HepG2 (cell line): ENCODE data around the gene HNRNPUL2. TPM values are rescaled to one million over a fixed set of nuclear protein-coding genes. Genes with fewer than 3 reads are reported as not detected.

Source experiments
- FOXA3 ChIP-seq: IDR thresholded peaks from 2 replicates; pipeline ENCODE4 v1.6.1; 2016; ENCODE audit warnings: missing genetic modification reagents, missing compliant biosample characterization
- NR1H2 ChIP-seq: sonication (generic); formaldehyde crosslinking; IDR thresholded peaks from 2 replicates; pipeline ENCODE4 v1.8.1; 2022; ENCODE audit warnings: low read depth, missing genetic modification reagents, borderline replicate concordance
- SAFB2 ChIP-seq: sonication (generic); formaldehyde crosslinking; IDR thresholded peaks from 2 replicates; pipeline ENCODE4 v1.5.1; 2020; ENCODE audit warnings: missing genetic modification reagents, low read depth, mild to moderate bottlenecking, borderline replicate concordance
- ZNF776 ChIP-seq: sonication (generic); formaldehyde crosslinking; IDR thresholded peaks from 2 replicates; pipeline ENCODE4 v1.4.0; 2020; ENCODE audit warnings: mild to moderate bottlenecking, missing genetic modification reagents
- ZNF891 ChIP-seq: sonication (generic); formaldehyde crosslinking; IDR thresholded peaks from 2 replicates; pipeline ENCODE4 v1.5.0; 2020; ENCODE audit warnings: mild to moderate bottlenecking, missing genetic modification reagents
- polyA plus RNA-seq, 8 experiments: library from polyadenylated mRNA; depleted of rRNA in 3 of 8; stranded (reverse) in 7 of 8; unstranded in 1 of 8; fragments of >200 nt; fragmentation: Illumina TruSeq in 4 of 8; extraction: Trizol in 4 of 8; gene quantifications; 2 replicates each; pipeline versions ENCODE4 v1.2.1 to v1.2.3, GENCODE V29; 2011 to 2016; ENCODE audit warnings: low read depth in 4 of 8, missing spikeins in 1 of 8, mixed read lengths in 1 of 8; ENCODE audit not compliant: insufficient read depth in 1 of 8
- total RNA-seq, 5 experiments: library from RNA; depleted of rRNA; stranded (reverse); fragments of >200 nt; fragmentation: Illumina TruSeq; extraction: Trizol; gene quantifications; 2 replicates each; pipeline ENCODE4 v1.2.3, GENCODE V29; 2016; ENCODE audit warnings: low read depth in 1 of 5
- TF ChIP-seq, protein P1 (sequence below): sonication (generic); formaldehyde crosslinking; IDR thresholded peaks from 2 replicates; pipeline ENCODE4 v1.5.0; 2020; ENCODE audit warnings: mild to moderate bottlenecking, missing genetic modification reagents, borderline replicate concordance
- TF ChIP-seq, protein P2 (sequence below): sonication (generic); formaldehyde crosslinking; IDR thresholded peaks from 2 replicates; pipeline ENCODE4 v1.8.1; 2023; ENCODE audit warnings: mild to moderate bottlenecking, inconsistent platforms, moderate library complexity, missing genetic modification reagents, borderline replicate concordance

Gene HNRNPUL2
- total and polyA plus RNA-seq, 2 of the 13 experiments (the other 11 are each of a cell fraction or from before 2014, with no cell fraction given) = 8.4 to 9.6 TPM

DNA sequence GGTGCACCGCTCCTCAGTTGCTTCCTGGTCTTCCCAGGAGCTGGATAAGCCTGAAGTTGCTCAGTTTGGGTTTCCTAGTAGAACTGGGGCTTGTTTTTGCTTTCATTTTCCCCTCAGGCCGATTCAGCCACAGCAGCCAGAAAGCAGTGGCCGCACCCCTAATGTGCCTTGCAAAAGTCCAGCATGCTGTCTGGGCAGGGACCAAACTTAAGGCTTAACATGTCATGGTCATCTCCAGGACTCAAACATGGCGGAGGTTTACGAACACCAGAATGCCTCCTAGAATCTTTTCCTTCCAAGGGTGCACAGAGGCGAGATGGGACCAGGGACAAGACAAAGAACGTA lies 17.3 kb downstream of the HNRNPUL2 start (continued):
- TF ChIP-seq, protein P1, sequence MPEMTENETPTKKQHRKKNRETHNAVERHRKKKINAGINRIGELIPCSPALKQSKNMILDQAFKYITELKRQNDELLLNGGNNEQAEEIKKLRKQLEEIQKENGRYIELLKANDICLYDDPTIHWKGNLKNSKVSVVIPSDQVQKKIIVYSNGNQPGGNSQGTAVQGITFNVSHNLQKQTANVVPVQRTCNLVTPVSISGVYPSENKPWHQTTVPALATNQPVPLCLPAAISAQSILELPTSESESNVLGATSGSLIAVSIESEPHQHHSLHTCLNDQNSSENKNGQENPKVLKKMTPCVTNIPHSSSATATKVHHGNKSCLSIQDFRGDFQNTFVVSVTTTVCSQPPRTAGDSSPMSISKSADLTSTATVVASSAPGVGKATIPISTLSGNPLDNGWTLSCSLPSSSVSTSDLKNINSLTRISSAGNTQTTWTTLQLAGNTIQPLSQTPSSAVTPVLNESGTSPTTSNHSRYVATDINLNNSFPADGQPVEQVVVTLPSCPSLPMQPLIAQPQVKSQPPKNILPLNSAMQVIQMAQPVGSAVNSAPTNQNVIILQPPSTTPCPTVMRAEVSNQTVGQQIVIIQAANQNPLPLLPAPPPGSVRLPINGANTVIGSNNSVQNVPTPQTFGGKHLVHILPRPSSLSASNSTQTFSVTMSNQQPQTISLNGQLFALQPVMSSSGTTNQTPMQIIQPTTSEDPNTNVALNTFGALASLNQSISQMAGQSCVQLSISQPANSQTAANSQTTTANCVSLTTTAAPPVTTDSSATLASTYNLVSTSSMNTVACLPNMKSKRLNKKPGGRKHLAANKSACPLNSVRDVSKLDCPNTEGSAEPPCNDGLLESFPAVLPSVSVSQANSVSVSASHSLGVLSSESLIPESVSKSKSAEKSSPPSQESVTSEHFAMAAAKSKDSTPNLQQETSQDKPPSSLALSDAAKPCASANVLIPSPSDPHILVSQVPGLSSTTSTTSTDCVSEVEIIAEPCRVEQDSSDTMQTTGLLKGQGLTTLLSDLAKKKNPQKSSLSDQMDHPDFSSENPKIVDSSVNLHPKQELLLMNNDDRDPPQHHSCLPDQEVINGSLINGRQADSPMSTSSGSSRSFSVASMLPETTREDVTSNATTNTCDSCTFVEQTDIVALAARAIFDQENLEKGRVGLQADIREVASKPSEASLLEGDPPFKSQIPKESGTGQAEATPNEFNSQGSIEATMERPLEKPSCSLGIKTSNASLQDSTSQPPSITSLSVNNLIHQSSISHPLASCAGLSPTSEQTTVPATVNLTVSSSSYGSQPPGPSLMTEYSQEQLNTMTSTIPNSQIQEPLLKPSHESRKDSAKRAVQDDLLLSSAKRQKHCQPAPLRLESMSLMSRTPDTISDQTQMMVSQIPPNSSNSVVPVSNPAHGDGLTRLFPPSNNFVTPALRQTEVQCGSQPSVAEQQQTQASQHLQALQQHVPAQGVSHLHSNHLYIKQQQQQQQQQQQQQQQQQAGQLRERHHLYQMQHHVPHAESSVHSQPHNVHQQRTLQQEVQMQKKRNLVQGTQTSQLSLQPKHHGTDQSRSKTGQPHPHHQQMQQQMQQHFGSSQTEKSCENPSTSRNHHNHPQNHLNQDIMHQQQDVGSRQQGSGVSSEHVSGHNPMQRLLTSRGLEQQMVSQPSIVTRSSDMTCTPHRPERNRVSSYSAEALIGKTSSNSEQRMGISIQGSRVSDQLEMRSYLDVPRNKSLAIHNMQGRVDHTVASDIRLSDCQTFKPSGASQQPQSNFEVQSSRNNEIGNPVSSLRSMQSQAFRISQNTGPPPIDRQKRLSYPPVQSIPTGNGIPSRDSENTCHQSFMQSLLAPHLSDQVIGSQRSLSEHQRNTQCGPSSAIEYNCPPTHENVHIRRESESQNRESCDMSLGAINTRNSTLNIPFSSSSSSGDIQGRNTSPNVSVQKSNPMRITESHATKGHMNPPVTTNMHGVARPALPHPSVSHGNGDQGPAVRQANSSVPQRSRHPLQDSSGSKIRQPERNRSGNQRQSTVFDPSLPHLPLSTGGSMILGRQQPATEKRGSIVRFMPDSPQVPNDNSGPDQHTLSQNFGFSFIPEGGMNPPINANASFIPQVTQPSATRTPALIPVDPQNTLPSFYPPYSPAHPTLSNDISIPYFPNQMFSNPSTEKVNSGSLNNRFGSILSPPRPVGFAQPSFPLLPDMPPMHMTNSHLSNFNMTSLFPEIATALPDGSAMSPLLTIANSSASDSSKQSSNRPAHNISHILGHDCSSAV = no peak
- TF ChIP-seq ZNF891 (CRISPR knock-in tag) (no peak), NR1H2 (no peak), SAFB2 (no peak), FOXA3 (no peak), ZNF776 (CRISPR knock-in tag) (no peak)
- TF ChIP-seq, protein P2, sequence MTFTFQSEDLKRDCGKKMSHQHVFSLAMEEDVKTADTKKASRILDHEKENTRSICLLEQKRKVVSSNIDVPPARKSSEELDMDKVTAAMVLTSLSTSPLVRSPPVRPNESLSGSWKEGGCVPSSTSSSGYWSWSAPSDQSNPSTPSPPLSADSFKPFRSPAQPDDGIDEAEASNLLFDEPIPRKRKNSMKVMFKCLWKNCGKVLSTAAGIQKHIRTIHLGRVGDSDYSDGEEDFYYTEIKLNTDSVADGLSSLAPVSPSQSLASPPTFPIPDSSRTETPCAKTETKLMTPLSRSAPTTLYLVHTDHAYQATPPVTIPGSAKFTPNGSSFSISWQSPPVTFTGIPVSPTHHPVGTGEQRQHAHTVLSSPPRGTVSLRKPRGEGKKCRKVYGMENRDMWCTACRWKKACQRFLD (CRISPR knock-in tag) = no peak
